Measurements from ENCODE around the gene FAM110D.

Gene FAM110D

GRCh38 chr1:26180010-26180506 lies 21.2 kb downstream of the FAM110D start:
- POLR2A ChIA-PET, result no interaction called here
- TF ChIP-seq CTCF (IDR thresholded peaks at IDR 0.05; ENCODE audit: insufficient read depth, low read length, missing control alignments), result no peak
- CTCF ChIA-PET, result interaction anchor here (0.9 to 2.3 kb wide), 5 partner anchors 9 to 54 kb away, joined by 3 to 11 read pairs (median 4); partner anchors contain the start of genes CEP85, ZNF593 and ZNF593OS
- DNase-seq (ENCODE audit: low read depth, low spot score), result no peak
- H3K4me3 ChIP-seq (ENCODE audit: low read depth, low read length), result no peak overlapping the region

GRCh38 chr1:26181586-26182382 lies 22.9 kb downstream of the FAM110D start:
- CTCF ChIA-PET, result interaction anchor here (2.1 to 2.7 kb wide), 3 partner anchors 12 to 17 kb away, joined by 8 to 11 read pairs (median 11); partner anchors contain the start of gene ZNF593

GRCh38 chr1:26182383-26182696 lies 23.5 kb downstream of the FAM110D start:
- no peak for TF ChIP-seq CTCF (IDR thresholded peaks at IDR 0.05; ENCODE audit: insufficient read depth, low read length, missing control alignments)
- DNase-seq (ENCODE audit: low read depth, low spot score), result no peak
- H3K4me3 ChIP-seq (ENCODE audit: low read depth, low read length), result no peak overlapping the region
- ChIA-PET POLR2A (no interaction called here), CTCF (interaction anchor here (0.5 to 2.7 kb wide), 5 partner anchors 9 to 37 kb away, joined by 3 to 11 read pairs (median 4); partner anchors contain the start of gene ZNF593)

More at GRCh38 chr1:26181586-26182382, 22.9 kb downstream of the FAM110D start:
- DNase-seq (ENCODE audit: low read depth, low spot score), result no peak
- POLR2A ChIA-PET, result no interaction called here
- TF ChIP-seq CTCF (IDR thresholded peaks at IDR 0.05; ENCODE audit: insufficient read depth, low read length, missing control alignments), result no peak
- no peak overlapping the region for H3K4me3 ChIP-seq (ENCODE audit: low read depth, low read length)

GRCh38 chr1:26184086-26184485 lies 25.2 kb downstream of the FAM110D start:
- no peak overlapping the region for H3K4me3 ChIP-seq (ENCODE audit: low read depth, low read length)
- DNase-seq (ENCODE audit: low read depth, low spot score), result no peak
- TF ChIP-seq CTCF (IDR thresholded peaks at IDR 0.05; ENCODE audit: insufficient read depth, low read length, missing control alignments), result no peak
- ChIA-PET CTCF (interaction anchor here (0.9 to 2.7 kb wide), 3 partner anchors 10 to 18 kb away, joined by 3 to 11 read pairs (median 7); partner anchors contain the start of gene ZNF593), POLR2A (no interaction called here)

GRCh38 chr1:26184883-26185282 lies 26.0 kb downstream of the FAM110D start:
- no peak for DNase-seq (ENCODE audit: low read depth, low spot score)
- POLR2A ChIA-PET, result no interaction called here
- CTCF ChIA-PET, result interaction anchor here (0.9 to 1.9 kb wide), 2 partner anchors 12 to 17 kb away, joined by 3 to 4 read pairs; no protein-coding TSS in a partner anchor
- no peak overlapping the region for H3K4me3 ChIP-seq (ENCODE audit: low read depth, low read length)
- TF ChIP-seq CTCF (IDR thresholded peaks at IDR 0.05; ENCODE audit: insufficient read depth, low read length, missing control alignments), result no peak

GRCh38 chr1:26187882-26188281 lies 29.0 kb downstream of the FAM110D start:
- ChIA-PET CTCF (interaction anchor here (0.7 kb wide), 1 partner anchor 15 kb away, joined by 4 read pairs; no protein-coding TSS in a partner anchor), POLR2A (no interaction called here)
- no peak overlapping the region for H3K4me3 ChIP-seq (ENCODE audit: low read depth, low read length)
- no peak for DNase-seq (ENCODE audit: low read depth, low spot score)
- no peak for TF ChIP-seq CTCF (IDR thresholded peaks at IDR 0.05; ENCODE audit: insufficient read depth, low read length, missing control alignments)
